NT2/D1 (cell line): ENCODE results near the gene DLST.

Experiments used
- SUZ12 ChIP-seq: IDR thresholded peaks from 2 replicates; pipeline ENCODE4 v1.6.1; 2011; ENCODE audit not compliant: insufficient read length, insufficient read depth; ENCODE audit errors: extremely low read depth
- YY1 ChIP-seq: IDR thresholded peaks from 2 replicates; pipeline ENCODE4 v1.6.1; 2011; ENCODE audit not compliant: insufficient read length, insufficient read depth

GRCh38 chr14:74843653-74844052 lies 38.1 kb upstream of the DLST start:
- TF ChIP-seq YY1 (no peak), SUZ12 (no peak)
